ENCODE data around the gene SPEG. TPM values are rescaled to one million over a fixed set of nuclear protein-coding genes. Genes with fewer than 3 reads are reported as not detected.

Gene SPEG
- total RNA-seq, 1 experiment from 2014 or later = 26.2 TPM

DNA sequence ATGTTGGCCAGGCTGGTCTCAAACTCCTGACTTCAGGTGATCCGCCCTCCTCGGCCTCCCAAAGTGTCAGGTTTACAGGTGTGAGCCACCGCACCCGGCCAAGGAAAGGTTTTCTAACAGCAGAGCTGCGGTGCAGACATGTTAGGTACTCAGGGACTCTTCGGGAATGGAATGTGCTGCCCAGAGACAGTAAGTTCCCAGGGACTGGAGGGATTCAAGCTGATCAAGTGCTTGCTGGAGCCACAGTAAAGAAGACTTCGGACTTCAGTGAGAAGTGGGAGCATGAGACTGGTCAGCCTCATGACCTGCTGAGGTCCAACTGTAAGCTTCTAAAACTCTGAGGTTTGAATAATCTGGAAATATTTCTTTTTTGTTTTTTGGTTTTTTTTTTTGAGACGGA lies 24.3 kb upstream of the SPEG start:
- H3K4me3 ChIP-seq = no peak overlapping the region
- no peak for DNase-seq
- H3K36me3 ChIP-seq = no peaks in the 10 kb centered on the region; the same call in 1 of the 2 replicates
- H3K4me1 ChIP-seq = peaks cover 32% of the 10 kb centered on the region
- no peak overlapping the region for H3K27ac ChIP-seq
- no peaks in the 10 kb centered on the region; the same call in 1 of the 2 replicates for H3K9me3 ChIP-seq (replicated peaks)
- no peaks in the 10 kb centered on the region for H3K27me3 ChIP-seq

DNA sequence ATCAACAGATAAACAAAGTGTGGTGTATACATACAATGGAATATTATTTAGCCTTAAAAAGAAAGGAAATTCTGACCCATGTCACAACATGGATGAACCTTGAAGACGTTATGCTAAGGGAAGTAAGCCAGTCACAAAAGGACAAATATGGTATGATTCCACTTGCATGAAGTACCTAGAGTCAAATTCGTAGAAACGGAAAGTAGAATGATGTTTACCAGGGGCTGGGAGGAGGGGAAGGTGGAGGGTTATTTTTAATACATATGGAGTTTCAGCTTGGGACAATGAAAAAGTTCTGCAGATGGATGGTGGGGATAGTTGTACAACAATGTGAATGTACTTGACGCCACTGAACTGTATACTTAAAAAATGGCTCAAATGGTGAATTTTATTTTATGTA lies 19.8 kb upstream of the SPEG start:
- H3K4me1 ChIP-seq = peaks cover 17% of the 10 kb centered on the region
- no peaks in the 10 kb centered on the region for H3K27me3 ChIP-seq
- DNase-seq = no peak
- H3K36me3 ChIP-seq = no peaks in the 10 kb centered on the region; the same call in 1 of the 2 replicates
- H3K27ac ChIP-seq = no peak overlapping the region
- H3K4me3 ChIP-seq = no peak overlapping the region
- H3K9me3 ChIP-seq (replicated peaks) = no peaks in the 10 kb centered on the region; the same call in 1 of the 2 replicates

DNA sequence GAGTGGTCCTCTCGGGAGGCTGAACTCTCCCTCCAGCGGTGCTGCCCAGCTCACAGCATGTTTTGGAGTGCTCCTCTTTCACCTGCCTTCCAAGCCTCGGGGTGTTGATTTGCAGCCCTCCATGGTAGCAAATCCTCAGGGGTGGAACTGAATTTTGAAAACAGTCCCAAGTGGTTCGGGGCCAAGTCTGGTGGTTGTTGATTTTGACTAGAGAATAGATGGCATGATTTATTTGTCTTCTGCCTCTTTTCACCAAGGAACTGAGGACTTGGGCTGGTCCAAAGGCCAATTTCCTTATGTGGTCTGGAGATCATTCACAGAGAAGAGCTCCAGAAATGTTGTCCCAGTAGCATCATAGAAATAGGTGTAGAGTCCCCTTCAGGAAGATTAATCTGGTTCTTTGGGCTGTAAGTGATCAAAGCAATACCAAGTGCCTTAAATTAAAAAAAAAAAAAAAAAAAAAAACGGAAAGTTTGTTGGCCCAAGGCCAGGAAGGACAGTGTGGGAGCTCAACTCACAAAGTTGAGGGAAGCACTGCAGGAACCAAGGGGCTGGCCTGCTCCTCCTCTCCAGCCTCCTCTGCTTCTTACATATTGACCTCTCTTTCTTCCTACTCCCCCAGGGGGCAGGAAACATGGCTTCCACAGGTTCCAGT lies 18.9 kb upstream of the SPEG start:
- H3K36me3 ChIP-seq = peaks cover 3% of the 10 kb centered on the region
- peaks cover 17% of the 10 kb centered on the region for H3K4me1 ChIP-seq
- no peaks in the 10 kb centered on the region for H3K27me3 ChIP-seq
- H3K9me3 ChIP-seq (replicated peaks) = no peaks in the 10 kb centered on the region; the same call in 1 of the 2 replicates
- no peak for DNase-seq
- H3K4me3 ChIP-seq = no peak overlapping the region
- no peak overlapping the region for H3K27ac ChIP-seq

DNA sequence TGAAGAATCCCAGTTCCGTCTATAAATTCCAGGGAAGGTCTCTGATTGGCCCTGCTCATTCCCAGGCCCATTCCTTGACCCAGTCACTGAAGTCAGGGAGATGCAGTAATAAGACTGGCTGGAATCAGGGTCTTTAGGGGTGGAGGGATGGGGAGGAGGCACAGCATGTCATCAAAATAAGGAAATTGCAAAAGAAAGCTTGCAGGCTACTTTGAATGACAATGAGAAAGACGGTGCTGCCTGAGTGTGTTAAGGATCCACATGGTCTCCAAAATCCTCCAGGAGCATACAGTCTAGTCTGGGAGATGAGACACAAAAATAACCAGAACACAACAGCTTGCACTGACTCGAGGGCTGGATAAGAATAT lies 18.4 kb upstream of the SPEG start:
- peaks cover 17% of the 10 kb centered on the region for H3K4me1 ChIP-seq
- no peak overlapping the region for H3K4me3 ChIP-seq
- H3K36me3 ChIP-seq = peaks cover 8% of the 10 kb centered on the region
- H3K27ac ChIP-seq = no peak overlapping the region
- no peaks in the 10 kb centered on the region for H3K27me3 ChIP-seq
- no peak for DNase-seq
- H3K9me3 ChIP-seq (replicated peaks) = no peaks in the 10 kb centered on the region; the same call in 1 of the 2 replicates

DNA sequence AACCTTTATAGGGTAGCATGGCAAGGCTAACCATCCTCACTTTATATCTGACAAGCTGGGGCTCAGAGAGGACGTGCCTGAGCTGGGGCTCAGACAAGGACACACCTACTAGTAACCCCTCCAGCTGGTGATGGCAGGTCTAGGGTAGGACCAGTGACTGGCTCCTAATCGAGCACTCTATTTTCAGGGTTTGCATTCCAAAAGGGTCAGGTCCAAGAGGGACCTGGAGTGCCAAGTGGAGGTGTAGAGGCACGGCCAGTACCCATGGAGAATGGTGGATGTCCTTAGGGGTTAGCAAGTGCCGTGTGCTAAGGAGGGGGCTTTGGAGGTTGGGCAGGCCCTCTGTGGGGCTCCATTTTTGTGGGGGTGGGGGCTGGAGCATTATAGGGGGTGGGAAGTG lies 17.7 kb upstream of the SPEG start:
- Histone ChIP-seq H3K27me3 (no peaks in the 10 kb centered on the region), H3K4me3 (no peak overlapping the region), H3K4me1 (peaks cover 17% of the 10 kb centered on the region), H3K27ac (peak overlapping the region; percentile 65; the same call in 1 of the 2 replicates), H3K9me3 (replicated peaks) (no peaks in the 10 kb centered on the region; the same call in 1 of the 2 replicates), H3K36me3 (peaks cover 10% of the 10 kb centered on the region)
- no peak for DNase-seq

DNA sequence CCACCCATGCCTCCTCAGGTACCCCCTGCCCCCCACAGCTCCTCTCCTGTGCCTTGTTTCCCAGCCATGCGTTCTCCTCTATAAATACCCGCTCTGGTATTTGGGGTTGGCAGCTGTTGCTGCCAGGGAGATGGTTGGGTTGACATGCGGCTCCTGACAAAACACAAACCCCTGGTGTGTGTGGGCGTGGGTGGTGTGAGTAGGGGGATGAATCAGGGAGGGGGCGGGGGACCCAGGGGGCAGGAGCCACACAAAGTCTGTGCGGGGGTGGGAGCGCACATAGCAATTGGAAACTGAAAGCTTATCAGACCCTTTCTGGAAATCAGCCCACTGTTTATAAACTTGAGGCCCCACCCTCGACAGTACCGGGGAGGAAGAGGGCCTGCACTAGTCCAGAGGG lies 17.3 kb upstream of the SPEG start:
- Histone ChIP-seq H3K36me3 (peaks cover 12% of the 10 kb centered on the region), H3K27me3 (no peaks in the 10 kb centered on the region), H3K4me1 (peaks cover 17% of the 10 kb centered on the region), H3K4me3 (peak overlapping the region; percentile 67), H3K27ac (peak overlapping the region; percentile 65), H3K9me3 (replicated peaks) (no peaks in the 10 kb centered on the region; the same call in 1 of the 2 replicates)
- DNase-seq = peak; percentile 68 to 73

DNA sequence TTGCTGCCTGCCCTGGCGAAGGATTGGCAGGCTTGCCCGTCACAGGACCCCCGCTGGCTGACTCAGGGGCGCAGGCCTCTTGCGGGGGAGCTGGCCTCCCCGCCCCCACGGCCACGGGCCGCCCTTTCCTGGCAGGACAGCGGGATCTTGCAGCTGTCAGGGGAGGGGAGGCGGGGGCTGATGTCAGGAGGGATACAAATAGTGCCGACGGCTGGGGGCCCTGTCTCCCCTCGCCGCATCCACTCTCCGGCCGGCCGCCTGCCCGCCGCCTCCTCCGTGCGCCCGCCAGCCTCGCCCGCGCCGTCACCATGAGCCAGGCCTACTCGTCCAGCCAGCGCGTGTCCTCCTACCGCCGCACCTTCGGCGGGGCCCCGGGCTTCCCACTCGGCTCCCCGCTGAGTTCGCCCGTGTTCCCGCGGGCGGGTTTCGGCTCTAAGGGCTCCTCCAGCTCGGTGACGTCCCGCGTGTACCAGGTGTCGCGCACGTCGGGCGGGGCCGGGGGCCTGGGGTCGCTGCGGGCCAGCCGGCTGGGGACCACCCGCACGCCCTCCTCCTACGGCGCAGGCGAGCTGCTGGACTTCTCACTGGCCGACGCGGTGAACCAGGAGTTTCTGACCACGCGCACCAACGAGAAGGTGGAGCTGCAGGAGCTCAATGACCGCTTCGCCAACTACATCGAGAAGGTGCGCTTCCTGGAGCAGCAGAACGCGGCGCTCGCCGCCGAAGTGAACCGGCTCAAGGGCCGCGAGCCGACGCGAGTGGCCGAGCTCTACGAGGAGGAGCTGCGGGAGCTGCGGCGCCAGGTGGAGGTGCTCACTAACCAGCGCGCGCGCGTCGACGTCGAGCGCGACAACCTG lies 16.3 kb upstream of the SPEG start, which contains the start of gene DES:
DES (plus strand) TSS at position 223 of the 857 bp plus-strand sequence; CDS start at position 309, 86 bp downstream.
- H3K36me3 ChIP-seq = peaks cover 19% of the 10 kb centered on the region
- H3K27ac ChIP-seq = peak within 1 kb of the TSS; percentile 65
- H3K4me1 ChIP-seq = peaks cover 17% of the 10 kb centered on the region
- no peaks in the 10 kb centered on the region for H3K27me3 ChIP-seq
- H3K4me3 ChIP-seq = peak within 1 kb of the TSS; percentile 67
- DNase-seq = peak; percentile 89 to 93
- H3K9me3 ChIP-seq (replicated peaks) = no peaks in the 10 kb centered on the region

DNA sequence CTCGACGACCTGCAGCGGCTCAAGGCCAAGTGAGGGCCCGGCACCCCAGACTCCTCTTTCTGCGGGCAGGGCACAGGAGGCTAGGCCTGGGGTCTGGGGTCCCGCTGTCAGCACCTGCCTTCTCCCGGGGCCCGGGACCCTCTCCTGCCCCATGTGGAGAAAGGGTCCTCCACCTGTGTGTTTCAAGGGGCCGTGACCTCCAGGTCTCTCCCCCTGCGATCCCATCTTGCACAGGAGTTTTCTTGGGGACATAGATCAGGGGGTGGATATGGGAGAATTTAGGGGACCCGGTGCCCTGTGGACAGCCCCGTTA lies 15.7 kb upstream of the SPEG start:
- Histone ChIP-seq H3K27ac (peak overlapping the region; percentile 65; the same call in 1 of the 2 replicates), H3K27me3 (no peaks in the 10 kb centered on the region), H3K4me1 (peaks cover 17% of the 10 kb centered on the region), H3K36me3 (peaks cover 23% of the 10 kb centered on the region), H3K4me3 (peak overlapping the region; percentile 67), H3K9me3 (replicated peaks) (no peaks in the 10 kb centered on the region)
- DNase-seq = no peak

DNA sequence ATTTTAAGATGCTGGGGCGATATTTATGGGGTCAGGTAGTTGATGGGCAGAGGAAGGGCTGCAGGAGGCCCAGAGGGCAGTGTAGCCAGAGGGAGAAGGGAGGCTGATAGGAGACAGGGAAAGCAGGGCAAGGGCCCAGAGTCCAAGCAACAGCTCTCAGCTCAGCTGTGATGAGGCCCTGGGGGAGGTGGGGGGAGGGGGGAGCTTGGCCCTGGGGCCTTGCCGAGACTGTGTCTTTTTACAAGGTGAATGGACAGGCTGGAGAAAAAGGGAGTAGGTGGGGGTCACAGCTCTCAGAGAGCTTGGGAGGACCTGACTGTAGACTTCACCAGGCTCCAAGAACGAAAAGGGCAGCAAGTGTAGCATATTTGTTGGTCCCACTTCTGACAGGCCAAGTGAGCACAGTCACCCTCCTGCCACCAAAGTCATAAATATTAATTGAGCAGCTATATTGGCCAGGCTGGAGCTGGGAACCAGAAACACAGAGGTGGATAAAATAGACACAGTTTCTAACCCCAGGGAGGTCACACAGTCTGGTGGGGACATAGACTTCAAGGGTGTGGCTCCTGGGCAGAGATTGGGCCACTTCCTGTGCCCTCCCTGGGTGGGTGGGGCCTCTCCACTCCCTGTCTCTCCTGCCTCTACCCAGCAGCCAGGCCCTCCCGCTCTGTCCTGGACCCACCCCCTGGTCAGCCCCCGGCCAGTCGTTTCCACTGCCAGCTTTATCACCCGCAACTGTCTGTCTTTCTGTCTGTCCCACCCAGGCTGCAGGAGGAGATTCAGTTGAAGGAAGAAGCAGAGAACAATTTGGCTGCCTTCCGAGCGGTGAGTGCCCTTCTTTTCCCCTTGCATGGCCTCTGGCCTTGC lies 15.1 kb upstream of the SPEG start:
- peak in 1 of 2 experiments; percentile 48 for DNase-seq
- no peak overlapping the region for H3K27ac ChIP-seq
- H3K4me3 ChIP-seq = peak overlapping the region; percentile 67
- peaks cover 17% of the 10 kb centered on the region for H3K4me1 ChIP-seq
- H3K27me3 ChIP-seq = no peaks in the 10 kb centered on the region
- H3K36me3 ChIP-seq = peaks cover 29% of the 10 kb centered on the region
- no peaks in the 10 kb centered on the region for H3K9me3 ChIP-seq (replicated peaks)

DNA sequence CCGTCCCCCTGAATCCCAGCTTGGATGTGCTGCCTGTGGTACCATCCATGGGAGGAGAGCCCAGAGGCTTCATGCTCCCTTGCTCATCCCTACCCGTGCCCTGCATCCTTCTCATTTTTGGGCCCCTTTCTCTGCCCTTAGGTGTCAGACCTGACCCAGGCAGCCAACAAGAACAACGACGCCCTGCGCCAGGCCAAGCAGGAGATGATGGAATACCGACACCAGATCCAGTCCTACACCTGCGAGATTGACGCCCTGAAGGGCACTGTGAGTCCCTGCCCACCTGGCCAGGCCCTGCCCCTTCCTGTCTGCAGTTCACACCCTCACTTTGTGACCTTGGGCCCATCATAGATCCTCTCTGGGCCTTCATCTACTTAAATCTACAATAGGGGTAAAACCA lies 14.0 kb upstream of the SPEG start:
- no peak overlapping the region for H3K27ac ChIP-seq
- peaks cover 17% of the 10 kb centered on the region for H3K4me1 ChIP-seq
- no peak for DNase-seq
- H3K36me3 ChIP-seq = peaks cover 31% of the 10 kb centered on the region
- no peaks in the 10 kb centered on the region for H3K9me3 ChIP-seq (replicated peaks)
- no peak overlapping the region for H3K4me3 ChIP-seq
- no peaks in the 10 kb centered on the region for H3K27me3 ChIP-seq

DNA sequence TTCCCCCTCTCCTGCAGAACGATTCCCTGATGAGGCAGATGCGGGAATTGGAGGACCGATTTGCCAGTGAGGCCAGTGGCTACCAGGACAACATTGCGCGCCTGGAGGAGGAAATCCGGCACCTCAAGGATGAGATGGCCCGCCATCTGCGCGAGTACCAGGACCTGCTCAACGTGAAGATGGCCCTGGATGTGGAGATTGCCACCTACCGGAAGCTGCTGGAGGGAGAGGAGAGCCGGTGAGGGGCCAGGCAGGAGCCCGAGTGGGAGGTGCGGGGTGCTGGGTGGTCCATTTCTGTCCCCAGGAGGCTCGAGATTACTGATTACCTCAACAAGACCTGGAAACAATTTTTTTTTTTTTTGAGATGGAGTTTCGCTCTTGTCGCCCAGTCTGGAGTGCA lies 13.3 kb upstream of the SPEG start:
- peaks cover 31% of the 10 kb centered on the region for H3K36me3 ChIP-seq

DNA sequence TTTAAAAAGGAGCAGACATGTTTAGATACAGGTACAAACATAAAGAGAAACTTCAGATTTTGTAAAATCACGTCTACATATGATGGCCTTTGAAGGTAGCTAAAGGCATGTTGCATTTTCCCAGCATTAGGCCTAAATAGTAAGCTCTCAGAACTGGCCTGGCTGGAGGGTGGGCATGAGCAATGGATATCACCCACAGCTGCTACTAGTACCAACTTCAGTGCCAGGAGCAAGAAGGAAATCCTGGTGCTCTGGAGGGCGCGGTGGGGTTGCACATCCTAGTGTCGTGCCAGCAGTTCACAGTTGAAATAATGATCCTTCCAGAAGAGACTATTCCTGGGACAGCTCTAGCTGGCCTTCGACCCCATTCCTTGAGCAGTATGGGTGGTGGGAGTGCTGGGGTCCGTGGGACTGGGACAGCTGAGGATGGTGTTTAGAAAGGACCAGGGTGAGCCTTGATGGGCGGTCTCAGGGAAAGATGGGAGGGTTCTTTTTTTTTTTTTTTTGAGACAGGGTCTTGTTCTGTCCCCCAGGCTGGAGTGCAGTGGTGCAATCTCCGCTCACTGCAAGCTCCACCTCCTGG lies 11.6 kb upstream of the SPEG start:
- Histone ChIP-seq H3K36me3 (peaks cover 31% of the 10 kb centered on the region), H3K27ac (no peak overlapping the region), H3K4me3 (no peak overlapping the region)

More for the DNA sequence above, 13.3 kb upstream of the SPEG start:
- Histone ChIP-seq H3K4me3 (no peak overlapping the region), H3K27ac (no peak overlapping the region), H3K9me3 (replicated peaks) (no peaks in the 10 kb centered on the region), H3K27me3 (no peaks in the 10 kb centered on the region), H3K4me1 (peaks cover 14% of the 10 kb centered on the region)
- DNase-seq = no peak

DNA sequence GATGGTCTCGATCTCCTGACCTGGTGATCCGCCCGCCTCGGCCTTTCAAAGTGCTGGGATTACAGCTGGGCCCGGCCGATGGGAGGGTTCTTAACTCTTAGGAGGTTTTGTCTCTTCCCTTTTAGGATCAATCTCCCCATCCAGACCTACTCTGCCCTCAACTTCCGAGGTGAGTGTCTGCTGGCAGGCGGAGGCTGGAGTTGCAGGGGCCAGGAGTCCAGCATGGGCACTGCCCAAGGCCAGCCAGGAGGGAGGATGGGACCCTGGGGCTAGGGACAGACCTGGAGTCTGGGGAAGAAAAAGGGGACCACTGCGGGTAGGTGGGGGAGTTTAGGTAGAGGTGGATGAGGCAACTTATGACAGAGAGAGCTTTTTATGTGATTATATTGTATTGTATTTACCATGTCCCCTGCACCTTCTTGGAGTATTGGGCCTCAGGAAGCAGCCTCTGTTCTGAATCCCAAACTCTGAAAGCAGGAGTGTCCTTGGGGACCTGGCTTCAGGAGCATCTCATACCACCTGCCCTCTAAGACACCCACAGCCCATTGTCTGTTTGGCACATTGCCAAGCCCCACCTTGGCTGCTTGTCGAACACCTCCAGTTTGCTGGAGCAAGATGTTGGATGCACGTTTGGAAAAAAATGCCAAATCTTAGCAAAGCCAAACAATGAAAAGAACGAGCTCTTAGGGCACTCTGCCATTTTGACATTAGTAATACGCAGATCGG lies 10.8 kb upstream of the SPEG start:
- no peaks in the 10 kb centered on the region for H3K9me3 ChIP-seq (replicated peaks)
- H3K4me3 ChIP-seq = no peak overlapping the region
- DNase-seq = no peak
- H3K36me3 ChIP-seq = peaks cover 31% of the 10 kb centered on the region
- no peak overlapping the region for H3K27ac ChIP-seq
- no peaks in the 10 kb centered on the region for H3K27me3 ChIP-seq
- 0 out of 2 replicates have a peak, but pooled peaks cover 3% of the 10 kb centered on the region for H3K4me1 ChIP-seq

More for the DNA sequence above, 11.6 kb upstream of the SPEG start:
- no peak for DNase-seq
- Histone ChIP-seq H3K4me1 (no peaks in the 10 kb centered on the region), H3K9me3 (replicated peaks) (no peaks in the 10 kb centered on the region), H3K27me3 (no peaks in the 10 kb centered on the region)
